ENCODE data around the gene HOXA6.

HOXA6 gene

DNA sequence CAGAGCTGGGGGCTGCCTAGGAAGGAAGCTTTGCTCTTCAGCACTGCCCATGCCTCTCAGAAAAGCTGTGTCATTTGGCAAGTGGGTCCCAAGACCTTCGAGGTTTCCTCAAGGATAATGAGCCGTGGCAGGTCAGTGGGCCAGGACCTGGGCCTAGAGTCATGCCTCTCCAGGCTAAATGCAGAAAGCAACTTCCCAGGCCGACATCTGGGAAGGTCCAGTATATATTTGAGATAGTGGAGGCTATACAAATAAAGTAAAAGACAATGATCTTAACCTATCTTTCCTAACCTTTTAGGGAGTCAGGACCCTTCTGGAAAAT is 28.9 kb upstream of the HOXA6 start:
- Histone ChIP-seq H3K4me3 (ENCODE audit: low read length in 2 of 2) (no peak overlapping the region), H3K9me3 (ENCODE audit: control insufficient read depth in 2 of 2, low read length in 2 of 2) (no peaks in the 10 kb centered on the region), H3K9ac (ENCODE audit: low read length in 2 of 2) (no peak overlapping the region), H3K27me3 (ENCODE audit: control insufficient read depth in 1 of 2, insufficient read depth in 2 of 2, low read length in 2 of 2) (peaks cover 82 to 99% of the 10 kb centered on the region in 2 donors), H3K36me3 (ENCODE audit: control insufficient read depth in 2 of 2, insufficient read depth in 2 of 2, low read length in 2 of 2) (no peaks in the 10 kb centered on the region), H3K27ac (ENCODE audit: low read length) (no peak overlapping the region), H3K4me1 (ENCODE audit: control insufficient read depth, insufficient read depth, low read length) (peaks cover 28% of the 10 kb centered on the region)

DNA sequence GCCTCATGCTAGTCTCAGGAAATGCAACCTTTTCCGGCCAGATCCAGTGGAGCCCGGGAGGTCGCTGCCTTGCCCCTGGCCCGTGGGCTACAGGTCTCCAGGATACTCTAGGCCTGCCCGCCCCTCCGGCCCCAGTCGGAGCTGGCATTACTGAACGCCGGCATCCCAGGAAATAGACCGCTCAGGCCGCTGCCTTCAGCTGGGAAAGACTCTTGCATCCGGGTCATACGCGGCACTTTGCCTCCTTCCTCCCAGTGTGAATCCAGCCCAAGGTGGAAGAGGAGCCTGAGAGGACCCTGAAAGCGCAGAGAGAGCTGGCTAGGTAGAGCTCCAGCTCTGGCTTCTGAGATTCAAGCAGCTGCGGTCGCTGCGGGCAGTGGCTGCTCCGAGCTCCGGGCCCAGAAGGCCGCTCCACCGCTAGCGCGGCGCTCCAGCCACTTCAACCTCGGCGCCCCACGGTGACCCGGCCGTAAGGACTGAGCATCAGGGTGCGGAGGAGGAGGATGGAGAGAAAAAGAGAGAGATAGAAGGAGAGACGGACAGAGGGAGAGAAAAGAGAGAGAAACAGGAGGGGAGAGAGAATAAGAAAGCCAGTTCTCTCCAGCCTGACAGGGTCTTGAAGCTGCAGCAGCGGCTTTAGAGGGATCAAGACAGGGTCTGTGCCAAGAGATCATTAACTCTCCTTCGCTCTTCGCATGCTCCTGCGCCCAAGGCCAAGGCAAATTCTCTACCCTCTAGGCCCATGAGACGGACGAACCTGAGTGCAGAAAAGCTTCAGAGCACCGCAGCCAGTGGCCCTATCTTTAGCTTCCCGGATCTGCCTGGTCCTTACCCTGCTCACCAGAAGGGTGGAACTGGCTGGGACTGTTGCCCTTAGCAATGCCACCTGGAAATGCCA is 28.3 kb upstream of the HOXA6 start:
- H3K27ac ChIP-seq (ENCODE audit: low read length), result no peak overlapping the region

DNA sequence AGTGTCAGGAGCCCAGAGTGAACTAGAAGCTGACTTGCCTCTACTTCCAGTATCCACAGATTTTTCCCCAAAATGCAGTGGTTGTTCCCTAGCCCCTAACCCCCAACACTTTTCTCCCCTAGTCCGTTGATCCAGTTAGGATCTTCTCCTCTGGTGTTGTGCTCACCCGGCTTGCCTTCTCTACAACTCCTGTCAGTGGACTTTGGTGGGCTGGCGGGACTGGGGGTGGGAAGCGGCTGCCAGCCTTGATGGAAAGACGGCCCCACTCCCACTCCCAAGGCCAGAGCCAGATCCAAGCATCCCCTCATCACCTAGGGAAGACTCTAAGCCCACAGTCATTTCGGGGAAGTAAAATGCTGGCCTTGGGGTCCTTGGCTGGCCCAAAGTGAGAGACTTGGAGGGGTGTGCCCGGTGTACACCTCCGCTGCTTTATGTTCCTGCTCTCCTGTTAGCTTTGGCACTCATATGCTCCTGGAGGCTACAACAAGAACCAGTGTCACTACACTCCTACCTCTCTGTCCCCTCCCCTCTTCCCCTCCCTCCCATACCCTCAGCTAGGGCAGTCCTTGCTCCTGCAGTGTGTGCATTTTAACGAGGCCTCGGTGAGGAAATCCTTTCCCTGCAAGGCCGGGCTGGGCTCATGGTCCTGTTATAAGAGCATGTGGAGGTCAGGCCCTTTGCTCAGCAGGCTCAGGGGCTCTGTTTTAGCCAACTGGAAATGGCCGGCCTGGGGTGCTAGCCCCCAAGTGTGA is 27.5 kb upstream of the HOXA6 start:
- Histone ChIP-seq H3K4me3 (ENCODE audit: low read length in 2 of 2) (no peak overlapping the region), H3K9me3 (ENCODE audit: control insufficient read depth in 2 of 2, low read length in 2 of 2) (no peaks in the 10 kb centered on the region), H3K27ac (ENCODE audit: low read length) (no peak overlapping the region), H3K9ac (ENCODE audit: low read length in 2 of 2) (no peak overlapping the region), H3K27me3 (ENCODE audit: control insufficient read depth in 1 of 2, insufficient read depth in 2 of 2, low read length in 2 of 2) (peaks cover 82 to 100% of the 10 kb centered on the region in 2 donors), H3K4me1 (ENCODE audit: control insufficient read depth, insufficient read depth, low read length) (peaks cover 28% of the 10 kb centered on the region), H3K36me3 (ENCODE audit: control insufficient read depth in 2 of 2, insufficient read depth in 2 of 2, low read length in 2 of 2) (no peaks in the 10 kb centered on the region)

More for the DNA sequence above, 28.3 kb upstream of the HOXA6 start:
- H3K4me1 ChIP-seq (ENCODE audit: control insufficient read depth, insufficient read depth, low read length), result peaks cover 28% of the 10 kb centered on the region
- peaks cover 84 to 100% of the 10 kb centered on the region in 2 donors for H3K27me3 ChIP-seq (ENCODE audit: control insufficient read depth in 1 of 2, insufficient read depth in 2 of 2, low read length in 2 of 2)
- H3K9me3 ChIP-seq (ENCODE audit: control insufficient read depth in 2 of 2, low read length in 2 of 2), result no peaks in the 10 kb centered on the region
- no peak overlapping the region for H3K9ac ChIP-seq (ENCODE audit: low read length in 2 of 2)
- H3K36me3 ChIP-seq (ENCODE audit: control insufficient read depth in 2 of 2, insufficient read depth in 2 of 2, low read length in 2 of 2), result no peaks in the 10 kb centered on the region
- H3K4me3 ChIP-seq (ENCODE audit: low read length in 2 of 2), result no peak overlapping the region

DNA sequence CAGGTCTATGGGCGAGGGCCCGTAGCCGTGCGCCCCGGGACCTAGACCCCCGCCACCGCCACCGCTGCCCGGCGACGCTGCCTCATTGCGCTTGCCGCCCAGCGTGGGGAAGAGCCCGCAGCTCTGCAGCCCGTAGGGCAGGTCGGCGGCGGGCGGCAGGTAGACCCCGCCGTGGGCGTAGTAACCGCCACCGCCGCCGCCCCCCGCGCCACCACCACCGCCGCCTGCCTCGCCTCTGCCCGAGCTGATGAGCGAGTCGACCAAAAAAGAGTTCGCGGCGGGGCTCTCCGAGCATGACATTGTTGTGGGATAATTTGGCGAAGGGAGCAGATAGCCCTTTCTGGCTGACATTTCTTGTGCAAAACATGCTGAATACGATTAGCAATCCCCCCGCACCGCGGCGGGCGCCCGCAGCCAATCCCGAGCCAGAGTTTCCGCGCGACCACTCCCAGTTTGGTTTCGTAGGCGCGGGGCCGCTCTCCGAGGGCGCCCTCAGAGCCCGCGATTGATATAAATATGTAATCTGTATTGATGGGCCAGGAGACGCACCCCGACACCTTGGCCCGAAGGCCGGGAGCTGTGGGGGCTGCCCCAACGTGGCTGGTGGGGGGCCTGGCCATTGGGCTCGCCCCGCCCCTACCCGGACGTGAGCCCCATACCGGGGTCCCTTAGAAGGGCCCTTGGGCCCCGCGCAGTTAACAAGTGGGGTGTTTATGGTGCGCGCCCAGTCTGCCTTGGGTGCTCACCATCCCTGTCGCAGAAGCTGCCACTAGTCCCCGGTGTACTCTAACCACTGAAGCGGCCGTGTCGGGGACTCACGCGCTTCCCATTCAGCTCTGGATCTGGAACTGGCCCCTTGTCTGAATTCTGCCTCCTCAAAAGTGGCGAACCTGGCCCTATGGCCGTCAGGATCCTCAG is 26.6 kb upstream of the HOXA6 start, which contains the start of gene HOXA10:
HOXA10 (minus strand) TSS at position 365 of the 918 bp plus-strand sequence; CDS start at position 351, 14 bp downstream.
- Histone ChIP-seq H3K4me1 (ENCODE audit: control insufficient read depth, insufficient read depth, low read length) (peaks cover 26% of the 10 kb centered on the region), H3K27me3 (ENCODE audit: control insufficient read depth in 1 of 2, insufficient read depth in 2 of 2, low read length in 2 of 2) (peaks cover 78 to 100% of the 10 kb centered on the region in 2 donors), H3K4me3 (ENCODE audit: low read length in 2 of 2) (peak within 1 kb of the TSS; percentile 25 to 60), H3K9me3 (ENCODE audit: control insufficient read depth in 2 of 2, low read length in 2 of 2) (no peaks in the 10 kb centered on the region), H3K9ac (ENCODE audit: low read length in 2 of 2) (no peak within 1 kb of the TSS), H3K27ac (ENCODE audit: low read length) (no peak within 1 kb of the TSS), H3K36me3 (ENCODE audit: control insufficient read depth in 2 of 2, insufficient read depth in 2 of 2, low read length in 2 of 2) (no peaks in the 10 kb centered on the region)

DNA sequence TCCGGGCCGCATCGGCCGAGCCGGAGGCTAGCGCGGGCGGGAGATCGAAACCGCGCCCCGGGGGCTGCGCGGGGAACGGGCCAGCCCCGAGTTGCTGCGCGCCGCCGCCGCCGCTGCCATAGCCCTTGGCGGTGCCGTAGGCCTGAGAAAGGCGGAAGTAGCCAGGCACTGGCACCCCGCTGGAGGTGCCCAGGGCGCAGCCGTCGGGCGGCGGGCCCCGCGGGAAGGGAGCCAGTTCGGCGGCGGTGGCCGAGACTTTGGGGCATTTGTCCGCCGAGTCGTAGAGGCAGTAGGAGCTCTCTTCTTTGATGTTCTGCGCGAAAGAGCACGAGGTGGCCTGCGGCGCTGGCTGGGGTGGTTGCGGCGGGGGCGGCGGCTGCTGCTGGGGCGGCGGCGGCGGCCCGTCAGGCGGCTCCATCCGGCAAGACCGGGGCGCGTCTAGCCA is 26.0 kb upstream of the HOXA6 start:
- no peaks in the 10 kb centered on the region for H3K36me3 ChIP-seq (ENCODE audit: control insufficient read depth in 2 of 2, insufficient read depth in 2 of 2, low read length in 2 of 2)
- H3K27me3 ChIP-seq (ENCODE audit: control insufficient read depth in 1 of 2, insufficient read depth in 2 of 2, low read length in 2 of 2), result peaks cover 78 to 100% of the 10 kb centered on the region in 2 donors
- peak overlapping the region; percentile 25 to 60 for H3K4me3 ChIP-seq (ENCODE audit: low read length in 2 of 2)
- H3K9me3 ChIP-seq (ENCODE audit: control insufficient read depth in 2 of 2, low read length in 2 of 2), result no peaks in the 10 kb centered on the region
- H3K27ac ChIP-seq (ENCODE audit: low read length), result no peak overlapping the region
- peaks cover 25% of the 10 kb centered on the region for H3K4me1 ChIP-seq (ENCODE audit: control insufficient read depth, insufficient read depth, low read length)
- no peak overlapping the region for H3K9ac ChIP-seq (ENCODE audit: low read length in 2 of 2)

DNA sequence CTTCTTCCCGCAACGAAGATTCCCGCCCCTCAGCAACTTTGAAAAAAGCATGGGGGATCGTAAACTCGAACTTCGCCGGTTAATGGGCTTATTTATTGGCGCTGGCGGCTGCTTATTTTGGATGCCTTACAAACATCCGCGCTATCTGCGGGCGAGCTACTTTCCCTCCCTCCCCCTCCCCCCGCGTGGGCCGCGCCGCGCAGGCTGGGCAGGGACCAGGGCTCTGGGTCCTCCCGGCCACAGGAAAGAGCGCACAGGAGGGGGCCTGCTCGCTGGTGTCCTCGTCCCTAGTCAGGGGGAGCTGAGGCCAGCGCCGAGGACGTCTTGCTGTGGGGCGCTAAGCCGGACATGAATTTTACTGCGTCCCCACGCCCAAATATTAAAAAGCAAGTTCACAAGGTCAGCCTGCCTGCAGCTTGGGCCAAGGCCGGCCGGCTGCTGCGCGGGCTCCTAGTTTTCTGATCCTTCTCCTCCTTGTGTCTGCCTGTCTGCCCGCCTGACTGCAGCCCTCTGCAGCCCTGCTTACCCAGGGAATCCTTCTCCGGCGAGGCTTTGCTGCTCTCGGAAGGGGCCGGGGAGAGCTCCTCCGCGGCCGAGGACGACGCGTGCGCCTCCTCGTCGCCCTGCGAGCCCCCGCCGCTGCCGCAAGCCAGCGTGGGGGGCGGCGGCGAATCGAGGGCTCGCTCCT is 25.4 kb upstream of the HOXA6 start:
- H3K9me3 ChIP-seq (ENCODE audit: control insufficient read depth in 2 of 2, low read length in 2 of 2), result no peaks in the 10 kb centered on the region
- no peaks in the 10 kb centered on the region for H3K36me3 ChIP-seq (ENCODE audit: control insufficient read depth in 2 of 2, insufficient read depth in 2 of 2, low read length in 2 of 2)
- no peak overlapping the region for H3K9ac ChIP-seq (ENCODE audit: low read length in 2 of 2)
- peaks cover 80 to 100% of the 10 kb centered on the region in 2 donors for H3K27me3 ChIP-seq (ENCODE audit: control insufficient read depth in 1 of 2, insufficient read depth in 2 of 2, low read length in 2 of 2)
- H3K4me3 ChIP-seq (ENCODE audit: low read length in 2 of 2), result peak overlapping the region; percentile 25 to 60
- no peak overlapping the region for H3K27ac ChIP-seq (ENCODE audit: low read length)
- peaks cover 25% of the 10 kb centered on the region for H3K4me1 ChIP-seq (ENCODE audit: control insufficient read depth, insufficient read depth, low read length)

DNA sequence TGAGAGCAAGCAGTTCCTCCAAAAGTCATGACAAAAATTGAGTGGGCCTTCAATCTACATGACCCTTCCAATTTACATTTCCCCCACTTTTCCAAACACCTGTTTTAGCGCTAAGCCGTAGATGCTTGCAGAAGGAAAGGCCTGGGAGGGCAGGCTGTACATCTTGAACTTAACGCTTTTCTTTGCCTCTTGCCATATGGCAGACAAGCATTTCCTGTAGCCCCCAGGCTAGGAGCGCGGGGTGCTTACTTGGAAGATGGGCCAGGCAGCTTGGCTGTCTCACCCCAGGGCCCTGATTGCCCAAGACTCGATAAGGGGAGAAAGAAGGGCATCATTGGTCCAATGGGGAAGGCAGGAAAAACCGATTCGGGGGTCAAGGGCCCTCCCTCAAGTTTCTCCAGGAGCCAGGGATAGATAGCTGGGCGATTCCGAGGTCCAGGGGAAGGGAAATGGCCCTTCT is 24.8 kb upstream of the HOXA6 start:
- H3K9ac ChIP-seq (ENCODE audit: low read length in 2 of 2), result no peak overlapping the region
- H3K4me1 ChIP-seq (ENCODE audit: control insufficient read depth, insufficient read depth, low read length), result peaks cover 25% of the 10 kb centered on the region
- no peak overlapping the region for H3K4me3 ChIP-seq (ENCODE audit: low read length in 2 of 2)
- H3K9me3 ChIP-seq (ENCODE audit: control insufficient read depth in 2 of 2, low read length in 2 of 2), result no peaks in the 10 kb centered on the region
- no peak overlapping the region for H3K27ac ChIP-seq (ENCODE audit: low read length)
- peaks cover 80 to 100% of the 10 kb centered on the region in 2 donors for H3K27me3 ChIP-seq (ENCODE audit: control insufficient read depth in 1 of 2, insufficient read depth in 2 of 2, low read length in 2 of 2)
- H3K36me3 ChIP-seq (ENCODE audit: control insufficient read depth in 2 of 2, insufficient read depth in 2 of 2, low read length in 2 of 2), result no peaks in the 10 kb centered on the region

DNA sequence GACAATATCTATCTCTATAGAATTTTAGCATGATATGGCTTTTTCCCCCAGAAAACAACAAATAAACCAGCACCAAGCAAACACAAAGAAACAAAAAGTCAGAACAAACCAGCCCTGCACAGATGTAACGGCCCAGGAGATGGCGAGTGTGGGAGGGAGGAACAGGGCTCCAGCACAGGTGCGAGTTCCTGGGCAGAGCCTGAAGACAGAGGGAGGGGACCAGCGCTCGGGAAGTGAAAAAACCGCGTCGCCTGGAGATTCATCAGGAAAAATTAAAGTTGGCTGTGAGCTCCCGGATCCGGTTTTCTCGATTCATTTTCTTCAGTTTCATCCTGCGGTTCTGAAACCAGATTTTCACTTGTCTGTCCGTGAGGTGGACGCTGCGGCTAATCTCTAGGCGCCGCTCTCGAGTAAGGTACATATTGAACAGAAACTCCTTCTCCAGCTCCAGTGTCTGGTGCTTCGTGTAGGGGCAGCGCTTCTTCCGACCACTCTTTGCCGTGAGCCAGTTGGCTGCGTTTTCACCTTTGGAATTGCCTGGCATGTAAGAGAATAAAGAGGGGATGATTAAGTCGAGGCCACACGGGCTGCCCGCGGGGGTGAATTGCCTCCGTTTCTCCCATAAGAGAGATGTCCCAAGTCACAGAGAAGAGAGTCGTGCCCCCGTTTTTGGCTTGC is 24.2 kb upstream of the HOXA6 start:
- Histone ChIP-seq H3K4me1 (ENCODE audit: control insufficient read depth, insufficient read depth, low read length) (peaks cover 27% of the 10 kb centered on the region), H3K27me3 (ENCODE audit: control insufficient read depth in 1 of 2, insufficient read depth in 2 of 2, low read length in 2 of 2) (peaks cover 80 to 100% of the 10 kb centered on the region in 2 donors), H3K9ac (ENCODE audit: low read length in 2 of 2) (no peak overlapping the region), H3K9me3 (ENCODE audit: control insufficient read depth in 2 of 2, low read length in 2 of 2) (no peaks in the 10 kb centered on the region), H3K27ac (ENCODE audit: low read length) (no peak overlapping the region), H3K4me3 (ENCODE audit: low read length in 2 of 2) (no peak overlapping the region), H3K36me3 (ENCODE audit: control insufficient read depth in 2 of 2, insufficient read depth in 2 of 2, low read length in 2 of 2) (no peaks in the 10 kb centered on the region)

DNA sequence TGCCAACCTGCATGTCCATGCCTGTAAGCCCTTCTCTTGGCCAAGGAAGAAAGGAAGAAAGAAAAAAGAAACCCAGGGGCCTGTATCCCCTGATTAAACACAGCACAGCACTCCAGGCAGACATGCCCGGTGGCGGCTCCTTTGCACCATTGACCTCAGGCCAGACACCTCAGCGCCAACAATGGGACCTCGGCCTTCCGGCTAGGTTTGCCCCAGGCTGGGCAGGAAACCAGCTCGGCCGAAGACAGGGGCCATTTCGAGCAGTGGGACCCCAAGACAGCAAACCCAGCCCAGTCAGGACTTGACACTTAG is 23.7 kb upstream of the HOXA6 start:
- Histone ChIP-seq H3K9ac (ENCODE audit: low read length in 2 of 2) (no peak overlapping the region), H3K9me3 (ENCODE audit: control insufficient read depth in 2 of 2, low read length in 2 of 2) (no peaks in the 10 kb centered on the region), H3K4me3 (ENCODE audit: low read length in 2 of 2) (no peak overlapping the region), H3K4me1 (ENCODE audit: control insufficient read depth, insufficient read depth, low read length) (peaks cover 31% of the 10 kb centered on the region), H3K27me3 (ENCODE audit: control insufficient read depth in 1 of 2, insufficient read depth in 2 of 2, low read length in 2 of 2) (peaks cover 80 to 100% of the 10 kb centered on the region in 2 donors), H3K27ac (ENCODE audit: low read length) (no peak overlapping the region), H3K36me3 (ENCODE audit: control insufficient read depth in 2 of 2, insufficient read depth in 2 of 2, low read length in 2 of 2) (no peaks in the 10 kb centered on the region)
